HFFc6 (cell line): ENCODE data around the gene IL37. TPM values are rescaled to one million over a fixed set of nuclear protein-coding genes. Genes with fewer than 3 reads are reported as not detected.
"Not testable (repeated sequence)": the region's sequence is repeated elsewhere in the genome, so short reads cannot be mapped to it uniquely, and the experiment has no call there.

Experiments
- DNase-seq: peaks from one replicate; pipeline ENCODE4 v3.0.0-alpha.2; 2018
- H3K27ac Mint-ChIP-seq: 2 replicates; pipeline ENCODE4 v1.8.0; 2020; ENCODE audit warnings: mild to moderate bottlenecking, mixed read lengths
- H3K27me3 Mint-ChIP-seq: 2 replicates; pipeline ENCODE4 v1.8.0; 2021; ENCODE audit warnings: mild to moderate bottlenecking, moderate library complexity, mixed read lengths; ENCODE audit not compliant: insufficient read depth
- H3K36me3 Mint-ChIP-seq: 2 replicates; pipeline ENCODE4 v1.8.0; 2021; ENCODE audit warnings: low read depth, mixed read lengths
- H3K4me1 Mint-ChIP-seq: 2 replicates; pipeline ENCODE4 v1.8.0; 2020; ENCODE audit warnings: low read depth, mixed read lengths
- H3K4me3 Mint-ChIP-seq: 2 replicates; pipeline ENCODE4 v1.8.0; 2020; ENCODE audit warnings: mild to moderate bottlenecking, moderate library complexity, mixed read lengths
- H3K9me3 Mint-ChIP-seq: 2 replicates; pipeline ENCODE4 v1.8.0; 2020; ENCODE audit warnings: mild to moderate bottlenecking, mixed read lengths
- total RNA-seq, 6 experiments: library from RNA; stranded (reverse); fragmentation: NEBNext Ultra II Directional; extraction: Animal tissue kit (Norgen Biotek cat#: 25700); gene quantifications; 2 replicates in 1 of 6; 3 replicates in 5 of 6; pipeline ENCODE4 v1.2.3, GENCODE V29; 2021
- TF ChIP-seq, protein P1 (sequence below): fragments of 200-600 bp; sonication (generic); IDR thresholded peaks from 2 replicates; pipeline ENCODE4 v1.5.0; 2021; ENCODE audit warnings: antibody characterized with exemption, mild to moderate bottlenecking

IL37 gene
- total RNA-seq, 6 experiments from 2014 or later, result not detected

DNA sequence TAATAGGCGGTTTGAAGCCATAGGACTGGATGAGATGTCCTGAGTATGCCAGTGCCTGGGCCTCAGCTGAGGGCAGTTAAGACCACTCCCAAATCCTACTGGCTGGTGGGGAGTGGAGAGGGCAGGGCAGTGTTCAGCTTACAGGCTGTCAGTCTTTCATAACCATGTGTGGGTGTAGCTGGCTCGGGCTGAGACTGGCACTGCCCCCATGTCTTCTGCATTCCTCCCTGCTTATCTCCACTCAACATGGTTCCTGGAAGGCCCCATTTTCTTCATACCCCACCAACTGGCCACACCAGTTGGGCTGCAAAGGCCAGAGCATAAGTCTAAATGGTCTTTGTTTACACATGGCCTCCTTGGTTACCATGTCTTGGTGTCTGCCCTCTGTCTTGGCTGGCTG lies 17.2 kb upstream of the IL37 start:
- no peak overlapping the region for H3K4me3 Mint-ChIP-seq
- no peaks in the 10 kb centered on the region; the same call in 1 of the 2 replicates for H3K27me3 Mint-ChIP-seq
- no peak for DNase-seq
- H3K36me3 Mint-ChIP-seq, result no peaks in the 10 kb centered on the region
- no peaks in the 10 kb centered on the region for H3K4me1 Mint-ChIP-seq
- no peaks in the 10 kb centered on the region for H3K9me3 Mint-ChIP-seq
- TF ChIP-seq, protein P1, sequence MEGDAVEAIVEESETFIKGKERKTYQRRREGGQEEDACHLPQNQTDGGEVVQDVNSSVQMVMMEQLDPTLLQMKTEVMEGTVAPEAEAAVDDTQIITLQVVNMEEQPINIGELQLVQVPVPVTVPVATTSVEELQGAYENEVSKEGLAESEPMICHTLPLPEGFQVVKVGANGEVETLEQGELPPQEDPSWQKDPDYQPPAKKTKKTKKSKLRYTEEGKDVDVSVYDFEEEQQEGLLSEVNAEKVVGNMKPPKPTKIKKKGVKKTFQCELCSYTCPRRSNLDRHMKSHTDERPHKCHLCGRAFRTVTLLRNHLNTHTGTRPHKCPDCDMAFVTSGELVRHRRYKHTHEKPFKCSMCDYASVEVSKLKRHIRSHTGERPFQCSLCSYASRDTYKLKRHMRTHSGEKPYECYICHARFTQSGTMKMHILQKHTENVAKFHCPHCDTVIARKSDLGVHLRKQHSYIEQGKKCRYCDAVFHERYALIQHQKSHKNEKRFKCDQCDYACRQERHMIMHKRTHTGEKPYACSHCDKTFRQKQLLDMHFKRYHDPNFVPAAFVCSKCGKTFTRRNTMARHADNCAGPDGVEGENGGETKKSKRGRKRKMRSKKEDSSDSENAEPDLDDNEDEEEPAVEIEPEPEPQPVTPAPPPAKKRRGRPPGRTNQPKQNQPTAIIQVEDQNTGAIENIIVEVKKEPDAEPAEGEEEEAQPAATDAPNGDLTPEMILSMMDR, result no peak
- H3K27ac Mint-ChIP-seq, result no peak overlapping the region

DNA sequence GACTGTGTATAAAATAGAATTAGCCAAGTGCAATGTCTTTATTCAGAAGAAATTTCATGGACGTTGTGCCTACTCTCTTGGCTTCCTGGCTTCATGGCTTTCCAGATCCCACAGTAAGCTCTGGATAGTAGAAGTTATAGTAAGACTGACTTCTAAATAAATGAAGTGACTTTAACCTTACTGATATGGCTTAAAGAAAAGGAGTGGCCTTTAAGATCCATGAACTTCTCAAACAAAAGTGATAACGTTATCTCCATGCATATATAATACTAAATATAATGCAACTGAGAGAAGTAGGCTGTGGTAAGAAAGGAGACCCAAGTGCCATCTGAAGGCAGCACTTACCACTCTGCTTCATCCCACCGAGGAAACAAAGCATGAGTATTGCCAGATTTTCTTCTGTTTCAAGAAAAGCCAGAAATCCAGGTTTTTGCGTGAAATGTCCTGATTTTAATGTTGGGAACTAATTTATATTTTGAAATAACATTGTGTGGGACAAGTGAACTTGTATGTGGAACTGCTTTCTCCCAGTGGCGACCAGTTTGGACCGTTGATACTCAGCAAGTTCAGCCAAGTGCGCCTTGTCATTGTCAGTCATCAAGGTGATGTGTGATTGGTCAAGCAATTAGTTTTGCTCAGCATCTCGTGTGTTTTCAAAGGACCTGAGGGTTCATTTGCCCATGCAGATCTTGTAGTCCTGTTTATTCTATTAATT lies 13.9 kb upstream of the IL37 start:
- H3K4me3 Mint-ChIP-seq, result no peak overlapping the region
- no peaks in the 10 kb centered on the region for H3K4me1 Mint-ChIP-seq
- TF ChIP-seq, protein P1, result no peak
- DNase-seq, result no peak
- H3K36me3 Mint-ChIP-seq, result no peaks in the 10 kb centered on the region
- H3K27me3 Mint-ChIP-seq, result no peaks in the 10 kb centered on the region; the same call in none of the 2 replicates
- no peak overlapping the region for H3K27ac Mint-ChIP-seq
- H3K9me3 Mint-ChIP-seq, result no peaks in the 10 kb centered on the region

DNA sequence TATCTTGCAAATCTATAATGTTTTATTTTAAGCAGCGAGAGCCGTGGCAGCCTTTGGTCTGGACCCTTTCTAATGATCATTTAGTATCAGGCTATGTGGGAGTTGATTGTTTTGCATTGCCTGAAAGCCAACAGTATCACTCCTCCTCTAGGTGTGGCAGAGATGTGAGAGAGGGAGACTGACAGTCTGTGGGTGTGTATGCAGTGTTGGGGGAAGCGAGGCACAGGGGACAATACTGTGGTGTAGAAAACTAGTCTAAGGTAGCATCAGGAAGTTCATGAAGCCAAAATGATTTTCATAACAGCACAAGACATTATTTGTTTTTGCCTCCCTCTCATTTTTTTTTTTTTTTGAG lies 13.4 kb upstream of the IL37 start:
- no peak for DNase-seq
- Mint-ChIP-seq H3K4me3 (no peak overlapping the region), H3K36me3 (no peaks in the 10 kb centered on the region), H3K27me3 (no peaks in the 10 kb centered on the region; the same call in none of the 2 replicates), H3K27ac (no peak overlapping the region), H3K9me3 (no peaks in the 10 kb centered on the region), H3K4me1 (no peaks in the 10 kb centered on the region)
- TF ChIP-seq, protein P1, result no peak

DNA sequence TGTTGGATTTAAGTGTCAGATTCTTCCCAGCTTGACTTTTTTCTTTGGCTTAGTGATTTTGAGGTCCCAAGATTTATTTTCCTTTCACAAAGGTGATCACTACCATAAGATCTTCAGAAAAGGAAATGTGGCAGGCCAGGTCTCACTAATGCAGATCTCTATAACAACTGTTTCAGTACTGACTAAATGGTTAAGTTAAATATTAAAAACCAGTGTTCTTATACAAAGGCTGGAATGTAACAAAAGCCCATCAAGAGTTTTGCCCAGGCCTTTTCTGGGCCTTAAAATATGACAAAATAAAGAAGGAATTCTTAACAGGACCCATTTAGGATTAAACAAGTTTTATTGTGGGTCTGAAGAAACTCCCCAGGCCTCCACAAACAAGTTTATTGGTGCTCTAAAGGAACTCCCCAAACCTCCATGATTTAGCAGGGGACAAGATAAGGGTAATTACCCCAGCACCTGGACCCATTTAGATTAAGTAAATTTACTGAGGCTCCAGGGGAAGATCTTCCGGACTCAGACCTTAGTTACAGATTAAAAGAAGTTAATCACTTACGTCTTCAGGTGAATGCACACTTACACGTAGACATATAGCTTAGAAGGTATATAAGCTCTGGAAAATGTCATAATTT lies 9.4 kb upstream of the IL37 start:
- H3K9me3 Mint-ChIP-seq, H3K4me1 Mint-ChIP-seq, H3K36me3 Mint-ChIP-seq, DNase-seq, H3K27me3 Mint-ChIP-seq, H3K4me3 Mint-ChIP-seq, H3K27ac Mint-ChIP-seq: not testable (repeated sequence)

DNA sequence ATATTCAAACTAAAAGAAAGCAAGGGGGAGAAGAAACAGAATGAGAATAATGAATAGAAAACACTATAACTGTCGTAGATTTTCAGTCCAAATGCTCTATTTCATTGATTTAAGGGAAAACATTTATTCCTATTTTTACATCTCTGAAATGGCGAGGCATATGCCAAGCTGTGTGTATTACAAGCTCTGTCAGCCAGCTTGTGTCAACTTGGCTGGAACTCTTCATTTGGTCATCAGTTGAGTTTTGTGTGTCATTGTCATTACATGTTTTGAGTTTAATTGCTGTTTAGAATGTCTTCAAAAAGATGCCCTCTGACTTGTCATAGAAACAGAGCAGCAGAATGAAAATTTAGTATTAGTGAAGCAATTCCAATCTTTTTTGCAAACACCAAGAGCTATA lies 8.1 kb upstream of the IL37 start:
- TF ChIP-seq, protein P1, result no peak
- Mint-ChIP-seq H3K27me3 (peaks cover 8% of the 10 kb centered on the region), H3K4me3 (no peak overlapping the region), H3K9me3 (no peaks in the 10 kb centered on the region), H3K4me1 (no peaks in the 10 kb centered on the region), H3K36me3 (no peaks in the 10 kb centered on the region), H3K27ac (no peak overlapping the region)
- no peak for DNase-seq

DNA sequence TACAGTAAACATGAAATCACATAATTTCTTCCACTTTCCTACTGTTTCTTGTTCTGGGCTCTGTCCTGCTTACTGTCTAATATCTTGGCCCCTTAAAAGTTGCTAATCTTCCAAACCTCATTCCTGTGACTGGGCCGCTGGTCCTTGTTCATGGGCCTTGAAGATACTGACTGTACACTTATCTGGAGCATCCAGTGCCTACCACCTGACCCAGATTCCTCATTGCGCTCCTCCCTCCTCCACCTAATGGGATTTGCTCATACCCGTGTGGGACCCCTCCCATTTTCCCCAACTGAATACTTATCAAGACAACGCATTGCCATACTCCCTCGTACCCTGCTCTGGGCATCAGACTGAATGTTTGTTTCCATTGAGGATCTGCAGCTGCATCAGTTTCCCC lies 6.1 kb upstream of the IL37 start:
- Mint-ChIP-seq H3K36me3 (peaks cover 7% of the 10 kb centered on the region; the same call in 1 of the 2 replicates), H3K27ac (no peak overlapping the region), H3K27me3 (peaks cover 11% of the 10 kb centered on the region), H3K4me3 (no peak overlapping the region), H3K9me3 (peaks cover 4% of the 10 kb centered on the region), H3K4me1 (no peaks in the 10 kb centered on the region)
- DNase-seq, result no peak
- TF ChIP-seq, protein P1, result no peak
